ENCODE results near the gene GPAT3. TPM values are rescaled to one million over a fixed set of nuclear protein-coding genes. Genes with fewer than 3 reads are reported as not detected.
"Not testable (repeated sequence)": the region's sequence is repeated elsewhere in the genome, so short reads cannot be mapped to it uniquely, and the experiment has no call there.

The GPAT3 gene
- polyA plus RNA-seq, 2 donors: 4.4 to 11.2 TPM

DNA sequence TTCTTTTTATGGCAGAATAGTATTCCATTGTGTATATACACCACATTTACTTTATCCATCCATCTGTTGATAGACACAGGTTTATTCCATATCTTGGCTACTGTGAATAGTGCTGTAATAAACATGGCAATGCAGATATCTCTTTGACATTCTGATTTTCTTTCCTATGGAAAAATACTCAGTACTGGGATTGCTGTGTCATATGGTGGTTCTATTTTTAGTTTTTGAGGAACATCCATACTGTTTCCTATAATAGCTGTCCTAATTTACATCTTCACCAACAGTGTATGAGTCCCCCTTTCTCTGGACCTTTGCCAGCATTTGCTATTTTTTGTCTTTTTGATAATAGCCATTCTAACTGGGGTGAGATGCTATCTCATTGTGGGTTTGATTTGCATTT lies 73.5 kb downstream of the GPAT3 start:
- no peak overlapping the region for H3K4me3 ChIP-seq (ENCODE audit: low read depth in 1 of 2, low read length in 2 of 2)
- no peak overlapping the region for H3K27ac ChIP-seq (ENCODE audit: low read depth in 2 of 2, low read length in 1 of 2)
- no peaks in the 10 kb centered on the region for H3K27me3 ChIP-seq (ENCODE audit: control insufficient read depth in 1 of 2, insufficient read depth in 2 of 2, low read length in 2 of 2)

DNA sequence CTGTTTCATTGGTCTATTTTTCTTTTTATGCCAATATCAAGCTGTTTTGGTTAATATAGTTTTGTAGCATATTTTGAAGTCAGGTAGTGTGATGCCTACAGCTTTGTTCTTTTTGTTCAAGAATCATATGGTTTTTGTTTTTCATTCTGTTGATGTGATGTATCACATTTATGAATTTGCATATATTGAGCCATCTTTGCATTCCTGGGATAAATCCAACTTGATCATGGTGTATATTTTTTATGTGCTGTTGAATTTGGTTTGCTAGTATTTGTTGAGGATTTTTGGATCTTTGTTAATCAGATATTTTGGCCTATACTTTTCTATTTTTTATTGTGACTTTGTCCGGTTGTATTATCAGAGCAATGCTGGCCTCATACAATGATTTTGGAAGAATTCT lies 74.8 kb downstream of the GPAT3 start:
- Histone ChIP-seq H3K4me3 (ENCODE audit: low read depth in 1 of 2, low read length in 2 of 2) (no peak overlapping the region), H3K9me3 (ENCODE audit: control insufficient read depth in 2 of 2, insufficient read depth in 1 of 2, low read depth in 1 of 2, low read length in 1 of 2) (peaks cover 0 to 8% of the 10 kb centered on the region in 2 donors), H3K27ac (ENCODE audit: low read depth in 2 of 2, low read length in 1 of 2) (no peak overlapping the region), H3K36me3 (ENCODE audit: control insufficient read depth in 2 of 2, insufficient read depth in 2 of 2, low read length in 1 of 2) (no peaks in the 10 kb centered on the region), H3K4me1 (ENCODE audit: control insufficient read depth in 2 of 2, insufficient read depth in 2 of 2, low read length in 1 of 2) (no peaks in the 10 kb centered on the region), H3K27me3 (ENCODE audit: control insufficient read depth in 1 of 2, insufficient read depth in 2 of 2, low read length in 2 of 2) (no peaks in the 10 kb centered on the region)
- WGBS, 2 donors: 97 to 99% methylated on average over 1 of the region's 1 CpG

More for the DNA sequence above, 73.5 kb downstream of the GPAT3 start:
- Histone ChIP-seq H3K4me1 (ENCODE audit: control insufficient read depth in 2 of 2, insufficient read depth in 2 of 2, low read length in 1 of 2) (no peaks in the 10 kb centered on the region), H3K36me3 (ENCODE audit: control insufficient read depth in 2 of 2, insufficient read depth in 2 of 2, low read length in 1 of 2) (no peaks in the 10 kb centered on the region), H3K9me3 (ENCODE audit: control insufficient read depth in 2 of 2, insufficient read depth in 1 of 2, low read depth in 1 of 2, low read length in 1 of 2) (no peaks in the 10 kb centered on the region)

DNA sequence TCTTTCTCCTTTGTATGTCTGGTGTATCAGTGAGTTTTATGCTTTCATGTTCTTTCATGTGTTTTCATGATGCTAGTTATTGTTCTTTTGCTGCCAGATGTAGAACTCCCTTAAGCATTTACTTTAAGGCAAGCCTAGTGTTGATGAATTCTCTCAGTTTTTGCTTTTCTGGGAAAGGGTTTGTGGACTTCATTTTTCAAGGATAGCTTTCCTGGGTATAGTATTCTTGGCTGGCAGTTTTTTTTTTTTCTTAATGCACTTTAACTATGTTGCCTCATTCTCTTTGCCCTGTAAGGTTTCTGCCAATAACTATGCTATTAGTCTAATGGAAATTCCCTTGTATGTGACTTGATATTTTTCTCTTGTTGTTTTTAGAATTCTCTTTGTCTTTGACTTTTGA lies 77.1 kb downstream of the GPAT3 start:
- Histone ChIP-seq H3K36me3 (ENCODE audit: control insufficient read depth in 2 of 2, insufficient read depth in 2 of 2, low read length in 1 of 2) (no peaks in the 10 kb centered on the region), H3K4me3 (ENCODE audit: low read depth in 1 of 2, low read length in 2 of 2) (no peak overlapping the region), H3K27ac (ENCODE audit: low read depth in 2 of 2, low read length in 1 of 2) (no peak overlapping the region), H3K27me3 (ENCODE audit: control insufficient read depth in 1 of 2, insufficient read depth in 2 of 2, low read length in 2 of 2) (no peaks in the 10 kb centered on the region), H3K9me3 (ENCODE audit: control insufficient read depth in 2 of 2, insufficient read depth in 1 of 2, low read depth in 1 of 2, low read length in 1 of 2) (peaks cover 0 to 8% of the 10 kb centered on the region in 2 donors), H3K4me1 (ENCODE audit: control insufficient read depth in 2 of 2, insufficient read depth in 2 of 2, low read length in 1 of 2) (no peaks in the 10 kb centered on the region)

DNA sequence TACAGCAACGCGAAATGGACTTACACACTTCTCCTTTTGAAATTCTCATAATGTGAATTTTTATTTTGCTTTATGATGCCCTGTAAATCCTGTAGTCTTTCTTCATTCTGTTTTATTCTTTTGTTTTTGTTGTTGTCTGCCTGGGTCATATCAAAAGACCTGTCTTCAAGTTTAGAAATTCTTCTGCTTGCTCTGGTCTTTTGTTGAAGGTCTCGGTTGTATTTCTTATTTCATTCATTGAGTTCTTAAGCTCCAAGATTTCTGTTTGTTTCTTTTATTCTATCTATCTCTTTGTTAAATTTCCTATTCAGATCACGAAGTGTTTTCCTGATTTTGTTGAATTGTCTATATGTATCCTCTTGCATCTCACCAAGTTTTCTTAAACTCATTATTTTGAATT lies 78.1 kb downstream of the GPAT3 start:
- H3K36me3 ChIP-seq (ENCODE audit: control insufficient read depth in 2 of 2, insufficient read depth in 2 of 2, low read length in 1 of 2): no peaks in the 10 kb centered on the region
- H3K9me3 ChIP-seq (ENCODE audit: control insufficient read depth in 2 of 2, insufficient read depth in 1 of 2, low read depth in 1 of 2, low read length in 1 of 2): peaks cover 0 to 8% of the 10 kb centered on the region in 2 donors
- H3K4me1 ChIP-seq (ENCODE audit: control insufficient read depth in 2 of 2, insufficient read depth in 2 of 2, low read length in 1 of 2): peaks cover 0 to 1% of the 10 kb centered on the region in 2 donors
- WGBS, 2 donors: 91 to 93% methylated on average over 4 of the region's 4 CpGs
- H3K27ac ChIP-seq (ENCODE audit: low read depth in 2 of 2, low read length in 1 of 2): no peak overlapping the region
- H3K27me3 ChIP-seq (ENCODE audit: control insufficient read depth in 1 of 2, insufficient read depth in 2 of 2, low read length in 2 of 2): no peaks in the 10 kb centered on the region
- no peak overlapping the region for H3K4me3 ChIP-seq (ENCODE audit: low read depth in 1 of 2, low read length in 2 of 2)

DNA sequence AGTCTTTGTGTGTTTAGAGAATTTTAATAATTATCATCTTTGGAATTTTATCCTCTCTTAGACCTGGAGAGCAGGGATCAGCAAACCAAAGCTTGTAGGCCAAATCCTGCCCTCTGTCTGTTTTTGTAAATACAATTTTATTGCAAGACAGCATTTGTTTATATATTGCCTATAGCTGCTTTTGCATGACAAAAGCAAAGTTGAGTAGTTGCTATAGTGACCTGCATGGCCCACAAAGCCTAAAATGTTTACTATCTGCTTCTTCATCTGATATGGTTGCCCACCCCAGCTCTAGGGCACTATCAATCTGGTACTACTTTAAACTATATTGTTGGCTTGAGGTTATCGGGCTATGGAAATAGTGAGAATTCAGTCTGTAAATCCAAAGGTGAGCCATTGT lies 80.3 kb downstream of the GPAT3 start:
- Histone ChIP-seq H3K27ac (ENCODE audit: low read depth in 2 of 2, low read length in 1 of 2) (no peak overlapping the region), H3K9me3 (ENCODE audit: control insufficient read depth in 2 of 2, insufficient read depth in 1 of 2, low read depth in 1 of 2, low read length in 1 of 2) (peaks cover 0 to 11% of the 10 kb centered on the region in 2 donors), H3K4me1 (ENCODE audit: control insufficient read depth in 2 of 2, insufficient read depth in 2 of 2, low read length in 1 of 2) (peaks cover 0 to 3% of the 10 kb centered on the region in 2 donors), H3K27me3 (ENCODE audit: control insufficient read depth in 1 of 2, insufficient read depth in 2 of 2, low read length in 2 of 2) (no peaks in the 10 kb centered on the region), H3K4me3 (ENCODE audit: low read depth in 1 of 2, low read length in 2 of 2) (no peak overlapping the region), H3K36me3 (ENCODE audit: control insufficient read depth in 2 of 2, insufficient read depth in 2 of 2, low read length in 1 of 2) (no peaks in the 10 kb centered on the region)
- 19 to 48% methylated on average over 1 of the region's 1 CpG for WGBS, 2 donors

DNA sequence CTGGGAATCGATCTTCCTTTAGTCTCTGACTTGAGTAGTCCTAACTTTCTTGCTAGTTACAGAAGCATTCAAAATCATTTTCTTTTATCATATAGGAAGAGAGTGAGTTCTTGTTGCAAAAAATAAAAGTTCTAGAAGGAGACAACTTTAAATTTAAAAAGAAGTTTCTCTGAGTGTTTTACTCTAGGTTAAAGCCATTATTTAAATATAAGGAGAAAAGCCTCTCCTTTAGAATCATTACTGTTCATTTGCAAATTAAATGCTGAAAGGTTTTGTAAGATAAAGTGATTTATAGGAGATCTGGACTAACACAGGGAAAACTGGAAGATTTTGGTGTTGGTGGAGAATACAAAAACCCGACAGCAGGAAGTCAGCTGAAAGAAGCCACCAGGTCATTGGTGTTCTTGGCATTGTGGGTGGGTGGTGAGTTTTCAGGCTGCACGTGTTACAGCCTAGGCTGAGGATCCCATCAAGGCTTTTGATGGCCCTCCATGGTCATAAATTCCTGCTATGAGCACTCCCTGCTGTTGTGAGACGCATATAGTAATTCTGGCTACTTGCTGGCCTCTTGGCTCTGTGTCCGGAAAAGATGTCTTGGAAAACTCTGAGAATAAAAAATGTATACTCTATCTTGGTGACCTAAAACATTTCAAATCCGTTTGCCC lies 81.6 kb downstream of the GPAT3 start:
- no peak overlapping the region for H3K27ac ChIP-seq (ENCODE audit: low read depth in 2 of 2, low read length in 1 of 2)

DNA sequence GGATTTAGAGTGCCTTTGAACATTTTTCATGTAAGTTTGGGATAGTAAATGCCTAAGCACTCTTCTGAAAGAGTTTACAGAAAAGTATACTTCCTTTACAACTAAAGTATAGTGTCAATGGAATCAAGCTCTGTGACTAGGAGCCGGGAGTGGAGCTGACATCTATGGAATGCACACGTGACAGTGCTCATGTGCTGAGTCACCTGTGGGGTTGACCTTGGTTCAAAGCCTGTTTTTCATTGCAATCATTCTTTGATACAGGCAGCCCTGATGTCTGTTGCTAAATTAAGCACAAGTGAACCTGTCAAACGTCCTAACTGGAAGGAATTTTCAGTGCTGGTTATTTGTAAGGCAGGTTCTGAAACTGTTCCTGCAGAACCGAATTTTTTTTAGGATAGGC lies 82.5 kb downstream of the GPAT3 start:
- H3K27ac ChIP-seq (ENCODE audit: low read depth in 2 of 2, low read length in 1 of 2): no peak overlapping the region
- H3K27me3 ChIP-seq (ENCODE audit: control insufficient read depth in 1 of 2, insufficient read depth in 2 of 2, low read length in 2 of 2): no peaks in the 10 kb centered on the region
- H3K4me3 ChIP-seq (ENCODE audit: low read depth in 1 of 2, low read length in 2 of 2): no peak overlapping the region
- WGBS, 2 donors: 13 to 18% methylated on average over 4 of the region's 4 CpGs
- peaks cover 0 to 3% of the 10 kb centered on the region in 2 donors for H3K4me1 ChIP-seq (ENCODE audit: control insufficient read depth in 2 of 2, insufficient read depth in 2 of 2, low read length in 1 of 2)
- H3K9me3 ChIP-seq (ENCODE audit: control insufficient read depth in 2 of 2, insufficient read depth in 1 of 2, low read depth in 1 of 2, low read length in 1 of 2): peaks cover 3 to 18% of the 10 kb centered on the region in 2 donors
- H3K36me3 ChIP-seq (ENCODE audit: control insufficient read depth in 2 of 2, insufficient read depth in 2 of 2, low read length in 1 of 2): no peaks in the 10 kb centered on the region

More for the DNA sequence above, 81.6 kb downstream of the GPAT3 start:
- Histone ChIP-seq H3K36me3 (ENCODE audit: control insufficient read depth in 2 of 2, insufficient read depth in 2 of 2, low read length in 1 of 2) (no peaks in the 10 kb centered on the region), H3K27me3 (ENCODE audit: control insufficient read depth in 1 of 2, insufficient read depth in 2 of 2, low read length in 2 of 2) (no peaks in the 10 kb centered on the region), H3K9me3 (ENCODE audit: control insufficient read depth in 2 of 2, insufficient read depth in 1 of 2, low read depth in 1 of 2, low read length in 1 of 2) (peaks cover 0 to 11% of the 10 kb centered on the region in 2 donors), H3K4me1 (ENCODE audit: control insufficient read depth in 2 of 2, insufficient read depth in 2 of 2, low read length in 1 of 2) (peaks cover 0 to 3% of the 10 kb centered on the region in 2 donors), H3K4me3 (ENCODE audit: low read depth in 1 of 2, low read length in 2 of 2) (no peak overlapping the region)
- 62 to 66% methylated on average over 6 of the region's 6 CpGs for WGBS, 2 donors

DNA sequence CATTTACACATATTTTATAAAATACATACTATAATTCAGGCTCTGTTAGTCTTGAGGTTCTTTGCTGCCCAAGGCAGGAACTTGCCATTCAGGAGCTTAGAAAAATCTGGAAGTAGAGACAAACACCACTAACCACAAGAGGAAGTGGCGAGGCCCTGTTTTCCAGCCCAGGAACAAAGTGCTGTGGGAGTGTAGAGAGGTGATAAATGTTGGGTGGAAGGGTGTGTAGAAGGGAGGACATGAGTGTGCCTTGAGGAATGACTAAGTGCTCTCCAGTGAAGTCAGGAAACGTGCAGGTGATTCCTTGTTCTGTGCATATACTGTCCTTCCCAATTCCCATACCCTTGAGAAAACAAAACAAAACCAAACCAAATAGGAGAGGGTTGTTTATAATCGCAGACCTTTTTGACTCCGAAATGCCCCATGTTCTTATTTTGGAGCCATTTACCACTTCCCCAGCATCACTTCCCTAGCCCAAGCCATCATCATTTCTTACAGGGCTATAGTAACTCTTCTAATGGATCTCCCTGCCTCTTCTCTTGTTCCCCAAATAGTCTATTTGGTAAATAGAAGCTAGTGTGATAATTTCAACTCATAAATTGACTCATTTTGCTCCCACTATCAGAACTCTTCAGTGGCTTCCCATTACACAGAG lies 83.2 kb downstream of the GPAT3 start:
- Histone ChIP-seq H3K4me1 (ENCODE audit: control insufficient read depth in 2 of 2, insufficient read depth in 2 of 2, low read length in 1 of 2) (peaks cover 0 to 3% of the 10 kb centered on the region in 2 donors), H3K27me3 (ENCODE audit: control insufficient read depth in 1 of 2, insufficient read depth in 2 of 2, low read length in 2 of 2) (no peaks in the 10 kb centered on the region), H3K9me3 (ENCODE audit: control insufficient read depth in 2 of 2, insufficient read depth in 1 of 2, low read depth in 1 of 2, low read length in 1 of 2) (peaks cover 3 to 18% of the 10 kb centered on the region in 2 donors), H3K36me3 (ENCODE audit: control insufficient read depth in 2 of 2, insufficient read depth in 2 of 2, low read length in 1 of 2) (no peaks in the 10 kb centered on the region), H3K27ac (ENCODE audit: low read depth in 2 of 2, low read length in 1 of 2) (no peak overlapping the region), H3K4me3 (ENCODE audit: low read depth in 1 of 2, low read length in 2 of 2) (no peak overlapping the region)
- 59 to 64% methylated on average over 4 of the region's 4 CpGs for WGBS, 2 donors

DNA sequence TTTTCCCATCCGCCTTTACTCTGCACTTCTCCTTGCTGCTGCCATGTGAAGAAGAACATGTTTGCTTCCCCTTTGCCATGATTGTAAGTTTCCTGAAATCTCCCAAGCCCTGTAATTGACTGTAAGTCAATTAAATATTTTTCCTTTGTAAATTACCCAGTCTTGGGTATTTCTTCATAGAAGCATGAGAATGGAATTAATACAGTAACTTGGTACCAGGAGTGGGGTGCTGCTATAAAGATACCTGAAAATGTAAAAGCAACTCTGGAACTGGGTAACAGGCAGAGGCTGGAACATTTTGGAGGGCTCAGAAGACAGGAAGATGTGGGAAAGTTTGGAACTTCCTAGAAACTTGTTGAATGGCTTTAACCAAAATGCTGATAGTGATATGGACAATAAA lies 86.2 kb downstream of the GPAT3 start:
- WGBS, 2 donors: 96 to 97% methylated on average over 1 of the region's 1 CpG
- not testable (repeated sequence) for H3K27ac ChIP-seq (ENCODE audit: low read depth in 2 of 2, low read length in 1 of 2); H3K27me3 ChIP-seq (ENCODE audit: control insufficient read depth in 1 of 2, insufficient read depth in 2 of 2, low read length in 2 of 2); H3K4me3 ChIP-seq (ENCODE audit: low read depth in 1 of 2, low read length in 2 of 2); H3K4me1 ChIP-seq (ENCODE audit: control insufficient read depth in 2 of 2, insufficient read depth in 2 of 2, low read length in 1 of 2); H3K36me3 ChIP-seq (ENCODE audit: control insufficient read depth in 2 of 2, insufficient read depth in 2 of 2, low read length in 1 of 2); H3K9me3 ChIP-seq (ENCODE audit: control insufficient read depth in 2 of 2, insufficient read depth in 1 of 2, low read depth in 1 of 2, low read length in 1 of 2)

DNA sequence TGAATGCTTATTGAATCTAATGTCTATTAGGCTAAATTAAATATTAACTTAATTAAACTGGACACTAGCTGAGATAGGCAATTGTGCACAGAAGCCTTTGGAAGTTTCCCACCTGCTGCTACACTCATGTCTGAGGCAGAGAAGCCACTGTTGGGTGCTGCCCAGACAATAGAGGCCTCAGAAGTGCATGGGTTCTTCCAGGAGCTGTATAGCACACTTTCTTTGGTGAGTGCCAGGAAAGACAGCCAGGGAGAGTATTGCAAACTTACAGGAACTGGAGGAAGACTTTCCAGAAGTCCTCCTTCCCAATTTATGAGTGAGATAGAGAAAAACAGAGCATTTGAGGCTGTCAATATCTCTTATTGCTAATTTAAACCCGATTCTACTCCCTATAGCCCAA lies 89.9 kb downstream of the GPAT3 start:
- H3K4me3 ChIP-seq (ENCODE audit: low read depth in 1 of 2, low read length in 2 of 2): no peak overlapping the region
- 67 to 80% methylated on average over 1 of the region's 1 CpG for WGBS, 2 donors
- H3K4me1 ChIP-seq (ENCODE audit: control insufficient read depth in 2 of 2, insufficient read depth in 2 of 2, low read length in 1 of 2): peaks cover 0 to 3% of the 10 kb centered on the region in 2 donors
- no peaks in the 10 kb centered on the region for H3K36me3 ChIP-seq (ENCODE audit: control insufficient read depth in 2 of 2, insufficient read depth in 2 of 2, low read length in 1 of 2)
- no peaks in the 10 kb centered on the region for H3K27me3 ChIP-seq (ENCODE audit: control insufficient read depth in 1 of 2, insufficient read depth in 2 of 2, low read length in 2 of 2)
- no peak overlapping the region for H3K27ac ChIP-seq (ENCODE audit: low read depth in 2 of 2, low read length in 1 of 2)
- H3K9me3 ChIP-seq (ENCODE audit: control insufficient read depth in 2 of 2, insufficient read depth in 1 of 2, low read depth in 1 of 2, low read length in 1 of 2): peaks cover 3 to 9% of the 10 kb centered on the region in 2 donors
